Erythroblast (primary cell): Measurements from ENCODE around the gene CACNA1C.

ENCODE experiments used
- DNase-seq, 2 experiments: peaks; one replicate each; lab custom pipeline; 2025; lab: John Stamatoyannopoulos, UW
- GATA1 ChIP-seq: IDR thresholded peaks from 2 replicates; pipeline ENCODE4 v1.6.1; 2011; ENCODE audit warnings: low read depth, mild to moderate bottlenecking, control low read depth, low read length, moderate library complexity
- POLR2A ChIP-seq: IDR thresholded peaks from 2 replicates; pipeline ENCODE4 v1.6.1; 2011; ENCODE audit warnings: mild to moderate bottlenecking, low read length

The CACNA1C gene

GRCh38 chr12:2312770-2313169, 260.0 kb downstream of the CACNA1C start:
- TF ChIP-seq GATA1 = no peak
- DNase-seq = no peak

GRCh38 chr12:2314492-2314891, 261.7 kb downstream of the CACNA1C start:
- DNase-seq = no peak
- no peak for TF ChIP-seq POLR2A
- no peak for TF ChIP-seq GATA1

- no peak for DNase-seq
- TF ChIP-seq POLR2A = no peak
- no peak for TF ChIP-seq GATA1
Measured at GRCh38 chr12:2317772-2318171, 265.0 kb downstream of the CACNA1C start.

- TF ChIP-seq POLR2A (no peak), GATA1 (no peak)
- no peak for DNase-seq
Measured at GRCh38 chr12:2318286-2318685, 265.5 kb downstream of the CACNA1C start.

- no peak for DNase-seq
- TF ChIP-seq GATA1 (no peak), POLR2A (no peak)
Measured at GRCh38 chr12:2319136-2319535, 266.3 kb downstream of the CACNA1C start.

GRCh38 chr12:2319737-2320506, 267.1 kb downstream of the CACNA1C start:
- DNase-seq = no peak
- no peak for TF ChIP-seq POLR2A
- no peak for TF ChIP-seq GATA1

GRCh38 chr12:2320841-2321240, 268.1 kb downstream of the CACNA1C start:
- no peak for TF ChIP-seq POLR2A
- no peak for TF ChIP-seq GATA1
- DNase-seq = no peak

GRCh38 chr12:2322554-2323120, 269.9 kb downstream of the CACNA1C start:
- DNase-seq = no peak
- TF ChIP-seq GATA1 = no peak
- no peak for TF ChIP-seq POLR2A

GRCh38 chr12:2323532-2324255, 270.9 kb downstream of the CACNA1C start:
- TF ChIP-seq POLR2A (no peak), GATA1 (no peak)
- no peak for DNase-seq

- no peak for DNase-seq
- TF ChIP-seq POLR2A = no peak
- no peak for TF ChIP-seq GATA1
Measured at GRCh38 chr12:2324387-2324786, 271.6 kb downstream of the CACNA1C start.

- no peak for DNase-seq
Measured at GRCh38 chr12:2325519-2325918, 272.7 kb downstream of the CACNA1C start.

GRCh38 chr12:2326470-2326869, 273.7 kb downstream of the CACNA1C start:
- TF ChIP-seq GATA1 (no peak), POLR2A (no peak)
- no peak for DNase-seq

More at GRCh38 chr12:2325519-2325918, 272.7 kb downstream of the CACNA1C start:
- no peak for TF ChIP-seq GATA1
- TF ChIP-seq POLR2A = no peak

- TF ChIP-seq GATA1 = no peak
- no peak for TF ChIP-seq POLR2A
- no peak for DNase-seq
Measured at GRCh38 chr12:2328661-2329060, 275.9 kb downstream of the CACNA1C start.

- DNase-seq = no peak
- TF ChIP-seq GATA1 (no peak), POLR2A (no peak)
Measured at GRCh38 chr12:2329661-2330210, 276.9 kb downstream of the CACNA1C start.
